NCI-H2107 treated with DMSO at 0.1 percent for 48 hours (cell line): Measurements from ENCODE around the gene BMP8B.

ENCODE experiments used
- DNase-seq: peaks from one replicate; lab custom pipeline; 2025; ENCODE audit not compliant: unreplicated experiment; lab: John Stamatoyannopoulos, UW

The BMP8B gene

DNA sequence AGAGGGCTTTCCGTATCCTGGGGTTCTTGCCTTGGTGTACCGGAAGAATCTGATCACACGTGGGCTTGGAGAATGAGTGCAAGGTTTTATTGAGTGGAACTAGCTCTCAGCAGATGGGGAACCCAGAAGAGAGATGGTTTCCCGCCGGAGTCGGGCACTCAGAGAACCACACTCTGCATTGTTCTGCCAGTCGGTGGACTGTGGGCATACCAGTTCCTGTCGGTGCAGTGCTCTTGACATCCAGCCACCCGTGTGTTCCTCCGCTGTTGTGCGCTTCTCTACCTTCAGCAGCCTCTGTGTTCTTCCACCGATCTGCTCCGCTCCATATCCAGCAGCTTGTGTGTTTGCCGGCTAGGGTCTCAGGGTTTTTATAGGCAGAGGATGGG lies 60.7 kb downstream of the BMP8B start:
- DNase-seq, result peak; percentile 100

DNA sequence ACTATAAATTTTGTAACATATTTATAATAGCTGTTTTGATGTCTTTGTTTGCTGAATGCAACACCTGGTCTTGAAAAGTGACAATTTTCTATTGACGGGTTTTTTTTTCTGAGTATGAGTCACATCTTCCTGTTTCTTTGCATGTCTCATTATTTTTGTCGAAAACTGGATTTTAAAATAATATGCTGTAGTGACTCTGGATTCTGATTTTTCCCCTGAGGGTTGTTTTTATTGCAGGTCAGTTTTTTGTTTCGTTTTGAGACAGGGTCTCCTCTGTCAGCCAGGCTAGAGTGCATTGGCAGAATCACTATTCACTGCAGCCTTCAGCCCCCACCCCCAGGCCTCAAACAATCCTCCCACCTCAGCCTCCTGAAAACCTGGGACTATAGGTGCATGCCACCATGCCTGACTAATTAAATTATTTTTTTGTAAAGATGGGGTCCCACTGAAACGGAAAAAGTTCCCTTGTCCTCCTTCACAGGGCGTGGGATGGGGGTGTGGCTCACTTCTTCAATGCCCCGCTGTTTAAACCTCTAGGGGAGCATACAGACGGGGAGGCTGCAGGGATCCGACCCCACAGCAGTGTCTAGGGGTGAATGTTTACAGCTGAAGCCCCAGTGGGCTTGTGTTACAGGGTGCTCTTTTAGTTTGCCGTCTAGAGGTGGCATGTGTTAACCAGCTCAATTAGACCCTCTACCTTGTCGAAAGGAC lies 61.3 kb downstream of the BMP8B start:
- DNase-seq, result no peak

DNA sequence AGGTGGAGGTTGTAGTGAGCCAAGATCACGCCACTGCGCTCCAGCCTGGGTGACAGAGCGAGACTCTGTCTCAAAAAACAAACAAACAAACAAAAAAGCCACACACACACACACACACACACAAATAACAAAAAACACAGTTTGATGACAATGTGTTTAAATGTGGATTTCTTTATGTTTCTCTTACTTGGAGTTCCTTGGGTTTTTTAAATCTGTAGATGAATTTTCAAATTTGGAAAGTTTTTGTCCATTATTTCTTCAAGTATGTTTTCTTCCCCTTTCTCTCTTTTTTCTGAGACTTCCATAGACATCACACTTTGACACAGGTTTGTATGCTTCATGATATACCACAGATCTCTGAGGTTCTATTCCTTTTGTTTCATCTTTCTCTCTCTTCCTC lies 62.1 kb downstream of the BMP8B start:
- no peak for DNase-seq

DNA sequence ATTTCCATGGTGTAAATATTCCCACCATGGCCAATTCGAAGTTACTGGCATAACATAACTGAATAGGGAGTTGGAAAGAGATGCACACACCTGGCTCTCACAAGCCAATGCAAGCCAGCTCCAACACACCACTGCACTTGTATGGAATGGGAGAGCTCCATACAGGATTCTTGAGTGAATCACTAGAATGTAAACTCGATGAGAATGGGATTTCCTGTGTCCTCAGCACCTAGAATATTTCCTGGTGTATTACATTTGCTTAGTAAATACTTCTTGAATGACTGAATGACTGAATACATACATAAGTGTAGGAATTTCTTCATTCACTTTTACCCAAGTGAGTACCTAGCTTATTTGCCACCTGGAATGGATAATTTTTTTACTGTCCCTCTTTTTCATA lies 66.2 kb downstream of the BMP8B start:
- no peak for DNase-seq

DNA sequence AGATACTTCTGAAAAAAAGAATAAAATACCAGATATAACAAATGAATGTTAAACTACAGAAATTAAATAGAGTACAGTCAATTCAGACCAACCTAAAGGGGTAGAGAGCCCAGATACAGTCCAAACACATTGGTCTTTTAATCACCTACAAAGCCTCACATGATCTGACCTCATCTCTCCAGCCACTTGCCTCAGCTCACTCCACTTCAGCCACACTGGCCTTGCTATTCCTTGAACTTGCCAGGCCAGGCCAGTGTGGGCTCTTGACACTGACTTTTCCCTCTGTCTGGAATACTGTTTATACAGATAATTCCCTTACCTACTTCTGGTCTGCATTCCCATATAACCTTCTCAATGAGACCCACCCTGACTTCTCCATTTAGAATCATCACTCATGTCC lies 67.0 kb downstream of the BMP8B start:
- no peak for DNase-seq

DNA sequence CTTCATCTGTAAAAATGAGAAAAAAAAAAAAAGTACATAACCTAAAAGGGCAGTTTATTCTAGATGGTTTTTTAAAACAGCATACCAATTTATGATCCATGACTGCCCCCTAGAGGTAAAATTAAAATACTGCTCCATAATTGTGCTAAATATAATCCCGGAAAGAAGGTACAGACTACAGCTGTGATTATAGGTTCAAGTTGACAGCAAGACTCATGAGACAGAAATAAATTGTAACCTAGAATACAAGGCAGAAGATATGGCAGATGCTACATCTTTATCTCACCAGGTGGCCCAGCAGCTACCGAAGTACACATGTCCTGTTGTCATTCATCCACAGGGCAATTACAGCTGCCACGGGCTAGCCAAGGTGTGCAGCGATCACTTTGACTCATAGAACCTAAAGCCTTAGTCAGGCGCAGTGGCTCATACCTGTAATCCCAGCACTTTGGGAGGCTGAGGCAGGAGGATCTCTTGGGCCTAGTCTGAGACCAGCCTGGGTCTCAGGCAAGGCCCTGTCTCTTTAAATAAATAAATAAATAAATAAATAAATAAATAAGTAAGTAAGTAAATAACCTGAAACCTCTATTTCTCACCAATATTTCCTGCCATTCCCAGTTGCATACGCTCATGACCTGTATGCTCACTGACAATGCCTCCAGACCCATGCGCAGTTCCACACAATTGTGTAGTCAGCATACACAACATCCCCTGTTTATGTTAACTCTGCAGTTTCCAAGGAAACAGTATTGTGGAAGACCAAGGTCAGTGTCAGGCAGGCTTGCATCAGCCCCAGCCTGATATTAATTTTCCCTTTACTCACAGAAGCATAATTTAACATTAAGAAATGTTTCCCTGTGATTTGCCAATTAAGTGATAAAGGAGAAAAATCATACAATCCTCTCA lies 68.3 kb downstream of the BMP8B start:
- DNase-seq, result peak; percentile 100

DNA sequence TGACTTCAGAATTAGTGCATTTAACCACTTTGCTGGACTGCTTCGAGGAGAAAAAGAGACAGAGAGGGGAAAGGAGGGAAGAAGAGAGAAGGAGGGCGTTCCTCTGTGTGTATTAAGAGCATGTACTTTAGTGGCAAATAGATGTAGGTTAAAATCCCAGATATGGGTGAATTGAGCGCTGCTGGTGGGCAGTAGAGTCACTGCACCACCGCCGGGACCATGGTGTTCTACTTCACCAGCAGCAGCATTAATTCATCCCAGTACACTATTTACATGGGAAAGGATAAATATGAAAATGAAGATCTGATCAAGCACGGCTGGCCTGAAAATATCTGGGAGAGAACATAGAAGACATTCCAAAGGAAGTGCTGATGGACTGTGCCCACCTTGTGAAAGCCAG lies 70.9 kb downstream of the BMP8B start:
- DNase-seq, result no peak

DNA sequence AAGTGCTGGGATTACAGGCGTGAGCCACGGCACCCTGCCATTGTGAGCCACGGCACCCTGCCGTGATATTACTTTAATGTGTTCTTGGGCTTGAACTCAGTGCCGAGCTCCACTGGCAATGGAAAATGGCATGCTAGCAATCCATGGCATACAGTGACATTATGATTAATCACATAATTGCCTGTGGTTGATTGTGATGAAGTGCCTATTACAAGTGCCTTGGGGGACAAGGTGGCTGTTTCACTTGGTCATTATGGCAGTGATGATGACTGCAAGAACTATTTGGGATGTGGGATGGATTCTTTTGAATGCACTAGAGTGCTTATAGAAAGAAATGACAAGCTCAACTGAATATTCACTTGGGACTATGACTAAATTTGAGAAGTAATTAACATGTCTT lies 75.1 kb downstream of the BMP8B start:
- DNase-seq, result no peak

DNA sequence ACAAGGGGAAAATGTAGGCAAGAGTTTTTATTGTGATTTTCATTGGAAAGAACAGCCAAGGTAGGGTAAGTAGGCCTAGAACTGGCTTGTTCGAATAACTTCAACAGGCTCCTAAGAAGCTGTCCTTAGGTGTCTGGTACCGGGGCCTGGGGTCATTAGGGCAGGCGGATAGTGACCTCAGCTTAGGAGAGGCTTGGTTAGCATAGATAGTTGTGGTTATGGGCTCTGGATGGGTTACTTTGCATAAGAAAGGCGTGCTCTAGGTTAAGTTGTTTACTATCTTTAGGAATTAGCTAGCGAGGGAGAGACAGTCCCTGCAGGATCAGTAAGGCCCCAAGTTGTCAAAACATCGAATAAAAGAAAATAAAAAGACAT lies 76.7 kb downstream of the BMP8B start:
- no peak for DNase-seq

DNA sequence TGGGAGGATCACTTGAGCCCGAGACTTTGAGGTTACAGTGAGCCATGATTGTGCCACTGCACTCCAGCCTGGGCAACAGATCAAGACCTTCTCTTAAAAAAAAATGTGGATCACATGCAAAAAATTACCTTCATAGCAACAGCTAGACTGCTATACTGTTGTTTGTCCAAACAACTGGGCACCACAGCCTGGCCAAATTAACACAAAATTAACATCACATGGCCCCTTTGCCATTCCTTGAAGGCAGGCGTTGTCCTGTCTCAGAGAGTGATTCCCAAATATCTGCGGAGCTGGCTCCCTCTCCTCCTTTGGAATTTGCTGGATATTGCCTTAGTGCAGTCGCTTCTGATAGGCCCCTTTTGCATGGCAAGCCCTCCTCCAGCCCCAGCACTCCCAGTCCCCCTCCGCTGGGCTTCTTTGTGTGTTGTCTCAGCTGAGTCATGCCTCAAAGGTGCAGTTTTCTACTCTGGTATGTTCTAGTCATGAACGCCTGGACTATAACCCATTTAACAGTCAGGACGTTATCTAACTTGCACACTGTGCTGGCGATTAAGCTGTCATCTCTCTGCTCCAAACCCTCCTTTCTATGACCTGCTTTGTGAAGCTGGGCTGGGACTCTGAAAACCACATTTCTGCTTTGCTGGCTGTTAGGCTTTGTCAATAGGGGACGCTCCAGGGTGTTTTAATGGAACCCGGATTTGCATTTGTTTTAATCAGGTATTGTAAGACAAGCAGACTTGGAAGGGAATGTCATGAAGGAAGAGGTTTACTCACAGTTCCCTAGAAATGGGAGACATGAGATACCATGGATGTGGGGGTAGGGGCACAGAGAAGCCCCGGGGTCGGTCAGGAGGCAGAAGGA lies 77.3 kb downstream of the BMP8B start:
- no peak for DNase-seq

DNA sequence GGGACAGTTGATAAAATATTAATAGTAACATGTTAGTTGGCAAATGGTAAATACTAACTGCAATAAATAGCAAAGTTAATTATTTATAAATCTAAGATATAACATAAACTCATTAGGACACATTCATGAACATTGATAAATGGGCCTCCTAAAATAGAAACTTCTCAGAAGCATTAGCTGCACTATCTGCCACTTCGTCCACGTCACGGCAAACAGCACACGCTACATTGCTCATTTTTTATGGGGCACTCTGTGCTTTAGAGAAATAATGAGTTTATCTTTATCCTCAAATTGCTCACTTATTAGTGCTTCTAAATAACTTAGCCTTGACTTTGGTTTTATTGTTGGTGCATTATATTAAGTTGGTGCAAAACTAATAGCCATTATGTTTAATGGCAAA lies 81.2 kb downstream of the BMP8B start:
- no peak for DNase-seq
